ENCODE measurements around the gene PIK3R5. TPM values are rescaled to one million over a fixed set of nuclear protein-coding genes. Genes with fewer than 3 reads are reported as not detected.
"Not testable (repeated sequence)": the region's sequence is repeated elsewhere in the genome, so short reads cannot be mapped to it uniquely, and the experiment has no call there.

The PIK3R5 gene
- 17.1 TPM for total RNA-seq

GRCh38 chr17:8965394-8966168 is at the start of gene PIK3R5:
Gene PIK3R5 (minus strand): TSS chr17:8965707. CDS start chr17:8911494, 54,213 bp downstream.
- peak; percentile 54 for DNase-seq (ENCODE audit: low spot score)

GRCh38 chr17:9011001-9011400 is 45.5 kb upstream of the PIK3R5 start:
- no peak for DNase-seq (ENCODE audit: low spot score)

GRCh38 chr17:9009737-9010136 is 44.2 kb upstream of the PIK3R5 start:
- no peak for DNase-seq (ENCODE audit: low spot score)

- no peak for DNase-seq (ENCODE audit: low spot score)
These were observed 43.6 kb upstream of the PIK3R5 start for GRCh38 chr17:9009096-9009495.

- no peak for DNase-seq (ENCODE audit: low spot score)
These were observed 41.7 kb upstream of the PIK3R5 start for GRCh38 chr17:9007052-9007714.

- no peak for DNase-seq (ENCODE audit: low spot score)
These were observed 40.8 kb upstream of the PIK3R5 start for GRCh38 chr17:9006175-9006767.

- no peak for DNase-seq (ENCODE audit: low spot score)
These were observed 39.4 kb upstream of the PIK3R5 start for GRCh38 chr17:9004961-9005285.

- DNase-seq (ENCODE audit: low spot score): no peak
These were observed 38.8 kb upstream of the PIK3R5 start for GRCh38 chr17:9004132-9004960.

GRCh38 chr17:9003355-9004131 is 38.0 kb upstream of the PIK3R5 start:
- DNase-seq (ENCODE audit: low spot score): no peak

GRCh38 chr17:9002606-9003354 is 37.3 kb upstream of the PIK3R5 start:
- no peak for DNase-seq (ENCODE audit: low spot score)

- DNase-seq (ENCODE audit: low spot score): no peak
These were observed 36.7 kb upstream of the PIK3R5 start for GRCh38 chr17:9002227-9002605.

- DNase-seq (ENCODE audit: low spot score): no peak
These were observed 36.1 kb upstream of the PIK3R5 start for GRCh38 chr17:9001559-9001958.

GRCh38 chr17:8997994-8998628 is 32.6 kb upstream of the PIK3R5 start:
- peak; percentile 59 for DNase-seq (ENCODE audit: low spot score)

GRCh38 chr17:8995711-8996110 is 30.2 kb upstream of the PIK3R5 start:
- DNase-seq (ENCODE audit: low spot score): no peak

GRCh38 chr17:8994319-8994718 is 28.8 kb upstream of the PIK3R5 start:
- DNase-seq (ENCODE audit: low spot score): peak; percentile 62

GRCh38 chr17:8991514-8992285 is 26.2 kb upstream of the PIK3R5 start:
- DNase-seq (ENCODE audit: low spot score): peak; percentile 55

GRCh38 chr17:8988263-8988935 is 22.9 kb upstream of the PIK3R5 start:
- DNase-seq (ENCODE audit: low spot score): not testable (repeated sequence)

GRCh38 chr17:8986295-8986694 is 20.8 kb upstream of the PIK3R5 start:
- no peak for DNase-seq (ENCODE audit: low spot score)

All from mucosa of gallbladder (tissue), 1 donor.